Measurements from ENCODE around the gene FSD1.
"Not testable (repeated sequence)": the region's sequence is repeated elsewhere in the genome, so short reads cannot be mapped to it uniquely, and the experiment has no call there.

The FSD1 gene

DNA sequence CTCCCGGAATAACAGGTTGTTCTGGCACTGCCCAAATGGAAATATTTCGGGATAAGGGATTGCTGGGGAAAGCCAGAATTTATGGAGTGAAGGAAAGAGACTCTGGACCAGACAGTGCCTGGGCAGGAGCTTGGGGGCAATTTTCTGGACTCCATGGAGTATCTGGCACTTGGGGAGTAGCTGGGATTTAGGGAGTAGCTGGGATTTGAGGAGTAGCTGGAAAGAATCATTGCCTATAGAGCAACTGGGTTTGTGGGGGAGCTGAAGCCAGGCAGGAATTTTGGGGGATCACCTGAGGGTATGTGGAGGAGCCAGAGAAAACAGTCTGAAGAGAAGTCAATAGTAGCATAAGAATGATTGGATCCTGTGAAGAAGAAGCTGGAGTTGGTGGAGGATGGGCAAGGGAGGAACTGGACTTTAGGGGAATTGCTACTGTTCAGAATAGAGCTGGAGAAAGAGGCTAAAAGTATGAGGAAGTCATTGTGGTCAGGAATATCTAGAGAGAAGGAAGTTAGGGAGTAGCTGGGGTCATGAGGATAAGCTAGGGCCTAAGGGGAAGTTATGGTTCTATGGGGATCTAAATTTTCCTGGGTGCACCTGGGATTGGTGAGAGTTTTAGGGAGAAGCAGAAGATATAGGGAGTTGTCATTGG, 14.8 kb downstream of the FSD1 start:
- DNase-seq (ENCODE audit: low read depth), result no peak

GRCh38 chr19:4320419-4320818, 16.0 kb downstream of the FSD1 start:
- no peak for DNase-seq (ENCODE audit: low read depth)

- no peak for DNase-seq (ENCODE audit: low read depth)
Observed at GRCh38 chr19:4322942-4323665, 18.7 kb downstream of the FSD1 start.

DNA sequence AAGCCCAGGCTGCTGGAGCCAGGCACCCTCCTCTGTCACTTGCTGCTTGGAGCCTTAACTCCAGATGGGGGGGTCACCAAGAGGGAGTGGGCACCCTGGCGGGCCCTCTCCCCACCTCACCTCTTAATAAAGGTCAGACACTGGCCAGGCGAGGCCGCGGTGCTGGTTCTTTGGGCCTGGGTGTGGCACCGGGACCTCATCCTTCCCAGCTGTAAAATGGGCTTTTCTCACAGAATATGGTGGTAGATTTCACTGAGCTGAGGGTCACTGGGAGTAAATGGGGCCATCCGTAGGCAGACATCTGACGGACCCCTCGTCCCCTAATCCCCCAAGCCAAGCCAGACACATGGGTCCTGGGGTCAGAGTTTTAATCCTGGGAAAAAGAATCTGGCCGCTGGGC, 19.3 kb downstream of the FSD1 start:
- DNase-seq (ENCODE audit: low read depth), result no peak

DNA sequence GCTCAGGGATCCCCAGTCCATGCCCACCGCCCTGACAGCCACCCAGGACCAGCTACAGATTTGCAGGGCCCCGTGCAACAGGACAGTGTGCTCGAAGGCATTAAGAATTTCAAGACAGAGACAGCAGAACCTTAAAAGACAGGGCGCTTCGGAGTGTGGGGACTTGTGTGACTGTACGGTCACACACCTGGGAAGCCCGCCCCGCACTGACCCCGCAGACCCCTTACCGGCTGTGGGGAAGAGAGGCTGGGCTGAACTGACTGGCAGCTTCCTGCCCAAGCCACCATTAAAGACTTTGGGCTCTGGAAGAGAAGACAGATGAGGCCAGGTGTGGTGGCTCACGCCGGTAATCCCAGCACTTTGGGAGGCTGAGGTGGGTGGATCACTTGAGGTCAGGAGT, 19.8 kb downstream of the FSD1 start:
- no peak for DNase-seq (ENCODE audit: low read depth)

DNA sequence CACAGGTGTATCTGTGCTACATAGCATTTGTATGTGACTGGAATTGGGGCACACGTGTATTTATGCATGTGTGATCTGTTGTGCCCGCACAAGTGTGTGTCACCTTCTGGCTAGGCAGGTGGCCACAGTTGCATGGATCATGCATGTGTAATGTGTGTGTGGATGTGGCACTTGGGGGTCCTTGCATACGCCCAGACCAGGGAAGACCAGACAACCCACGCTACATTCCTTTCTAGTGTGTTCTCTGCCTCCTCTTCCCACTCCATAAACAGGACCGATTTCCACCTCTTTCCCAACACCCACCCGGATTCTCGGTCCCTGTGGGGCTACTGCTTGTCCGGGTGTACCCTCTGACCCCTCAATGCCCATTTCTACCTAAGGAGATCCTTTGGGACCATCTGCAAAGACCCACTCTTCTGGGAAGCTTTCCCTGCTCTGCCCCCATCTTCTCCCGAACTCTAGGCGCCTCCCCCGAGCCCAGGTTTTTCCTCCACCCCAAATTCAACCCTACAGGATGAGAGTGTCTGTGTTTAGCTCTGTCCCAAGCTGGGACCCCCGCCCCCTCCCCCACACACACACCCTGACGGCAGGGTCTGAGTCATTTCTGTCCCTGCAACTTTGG, 21.9 kb downstream of the FSD1 start:
- no peak for DNase-seq (ENCODE audit: low read depth)

- DNase-seq (ENCODE audit: low read depth), result no peak
Observed at GRCh38 chr19:4326837-4327251, 22.4 kb downstream of the FSD1 start.

GRCh38 chr19:4327252-4327876, 23.0 kb downstream of the FSD1 start:
- peak; percentile 52 for DNase-seq (ENCODE audit: low read depth)

GRCh38 chr19:4327877-4328242, 23.5 kb downstream of the FSD1 start:
- no peak for DNase-seq (ENCODE audit: low read depth)

- DNase-seq (ENCODE audit: low read depth), result peak; percentile 97
Observed at GRCh38 chr19:4328243-4328990, 24.0 kb downstream of the FSD1 start.

DNA sequence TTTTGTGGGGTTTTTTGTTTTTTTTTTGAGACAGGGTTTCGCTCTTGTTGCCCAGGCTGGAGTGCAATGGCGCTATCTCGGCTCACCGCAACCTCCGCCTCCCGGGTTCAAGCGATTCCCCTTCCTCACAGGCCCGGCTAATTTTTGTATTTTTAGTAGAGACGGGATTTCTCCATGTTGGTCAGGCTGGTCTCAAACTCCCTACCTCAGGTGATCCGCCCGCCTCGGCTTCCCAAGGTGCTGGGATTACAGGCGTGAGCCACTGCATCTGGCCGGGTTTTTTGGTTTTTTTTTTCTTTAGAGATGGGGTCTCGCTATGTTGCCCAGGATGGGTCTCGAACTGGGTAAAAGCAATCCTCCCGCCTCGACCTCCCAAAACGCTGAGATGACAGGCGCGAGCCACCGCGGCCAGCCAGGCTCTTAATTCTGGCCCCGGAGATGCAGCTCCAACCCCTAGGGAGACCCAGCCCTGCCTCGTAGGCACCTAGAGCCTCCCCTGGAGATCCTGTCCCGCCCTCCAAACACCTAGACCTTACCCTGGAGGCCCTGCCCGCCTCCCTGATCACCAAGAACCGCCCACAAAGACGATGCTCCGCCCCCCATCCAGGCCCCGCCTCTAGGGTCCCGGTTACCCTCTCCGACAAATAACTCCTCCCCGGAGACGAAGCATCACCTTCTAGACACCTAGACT, 24.7 kb downstream of the FSD1 start:
- not testable (repeated sequence) for DNase-seq (ENCODE audit: low read depth)

- no peak for DNase-seq (ENCODE audit: low read depth)
Observed at GRCh38 chr19:4329858-4330257, 25.5 kb downstream of the FSD1 start.

DNA sequence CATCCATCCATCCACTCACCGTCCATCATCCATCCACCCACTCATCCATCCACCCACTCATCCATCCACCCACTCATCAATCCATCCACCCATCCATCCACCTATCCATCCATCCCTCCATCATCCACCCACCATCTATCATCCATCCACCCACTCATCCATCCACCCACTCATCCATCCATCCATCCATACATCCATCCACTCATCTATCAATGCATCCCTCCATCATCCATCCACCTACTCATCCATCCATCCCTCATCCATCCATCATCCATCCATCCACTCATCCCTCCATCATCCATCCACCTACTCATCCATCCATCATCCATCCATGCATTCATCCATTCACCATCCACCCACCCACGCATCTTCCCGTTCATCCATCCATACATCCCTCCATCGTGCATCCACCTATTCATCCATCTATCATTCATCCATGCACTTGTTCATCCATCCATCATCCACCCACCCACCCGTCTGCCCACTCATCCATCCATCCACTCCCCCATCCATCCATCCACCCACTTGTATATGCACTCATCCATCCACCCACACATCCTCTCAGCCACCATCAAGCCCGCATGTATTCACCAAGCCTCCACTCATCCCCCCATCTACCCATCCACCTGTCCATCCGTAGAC, 30.7 kb downstream of the FSD1 start:
- DNase-seq (ENCODE audit: low read depth), result no peak

GRCh38 chr19:4337906-4338440, 33.6 kb downstream of the FSD1 start:
- no peak for DNase-seq (ENCODE audit: low read depth)

DNA sequence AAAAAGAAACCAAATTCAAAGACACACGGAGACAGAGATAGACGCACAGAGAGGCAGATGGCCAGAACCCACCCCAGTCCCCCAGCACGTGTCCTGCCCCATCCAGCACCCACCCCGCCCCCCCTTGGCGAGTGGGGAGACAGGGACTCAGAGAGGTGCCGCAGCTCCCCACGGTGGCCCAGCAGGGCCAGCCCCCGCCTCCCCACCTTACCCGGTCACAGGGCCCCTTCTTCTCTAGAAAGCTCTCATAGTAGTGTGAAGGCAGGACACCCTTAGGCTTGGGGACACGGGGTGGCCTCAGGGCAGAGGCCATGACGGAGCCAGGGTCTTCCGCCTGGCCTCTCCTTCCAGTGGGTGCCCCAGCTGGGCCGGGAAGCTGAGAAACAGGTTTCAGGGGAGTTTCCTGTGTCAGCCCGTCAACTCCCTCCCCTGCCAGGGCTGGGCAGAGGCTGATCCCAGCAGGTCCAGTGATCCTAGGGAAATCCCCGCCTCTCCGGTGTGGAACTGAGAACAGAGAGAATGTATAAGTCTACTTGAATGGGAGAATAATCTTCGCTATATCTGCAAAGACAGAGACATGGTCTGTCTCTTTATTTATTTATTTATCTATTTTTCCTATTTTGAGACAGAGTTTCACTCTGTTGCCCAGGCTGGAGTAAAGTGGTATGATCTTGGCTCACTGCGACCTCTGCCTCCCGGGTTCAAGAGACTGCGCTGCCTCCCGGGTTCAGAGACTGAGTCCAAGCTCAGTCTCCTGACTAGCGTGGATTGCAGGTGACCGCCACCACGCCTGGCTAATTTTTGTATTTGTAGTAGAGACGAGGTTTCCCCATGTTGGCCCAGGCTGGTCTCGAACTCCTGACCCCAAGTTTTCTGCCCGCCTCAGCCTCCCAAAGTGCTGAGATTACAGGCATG, 34.3 kb downstream of the FSD1 start, which contains the start of gene STAP2:
TSS of gene STAP2 (minus strand) at position 387 of the 915 bp plus-strand sequence. CDS start at position 313, 74 bp downstream.
- DNase-seq (ENCODE audit: low read depth), result no peak

GRCh38 chr19:4342314-4342614, 37.9 kb downstream of the FSD1 start:
- DNase-seq (ENCODE audit: low read depth), result no peak

- peak; percentile 61 for DNase-seq (ENCODE audit: low read depth)
Observed at GRCh38 chr19:4342615-4343369, 38.4 kb downstream of the FSD1 start.

- peak; percentile 86 for DNase-seq (ENCODE audit: low read depth)
Observed at GRCh38 chr19:4343370-4344307, 39.2 kb downstream of the FSD1 start, which contains the start of gene MPND. TSS of gene MPND (plus strand) at chr19:4343562. CDS start at chr19:4343594, 32 bp downstream.
